Measurements from ENCODE around the gene SMOC2.

DNA sequence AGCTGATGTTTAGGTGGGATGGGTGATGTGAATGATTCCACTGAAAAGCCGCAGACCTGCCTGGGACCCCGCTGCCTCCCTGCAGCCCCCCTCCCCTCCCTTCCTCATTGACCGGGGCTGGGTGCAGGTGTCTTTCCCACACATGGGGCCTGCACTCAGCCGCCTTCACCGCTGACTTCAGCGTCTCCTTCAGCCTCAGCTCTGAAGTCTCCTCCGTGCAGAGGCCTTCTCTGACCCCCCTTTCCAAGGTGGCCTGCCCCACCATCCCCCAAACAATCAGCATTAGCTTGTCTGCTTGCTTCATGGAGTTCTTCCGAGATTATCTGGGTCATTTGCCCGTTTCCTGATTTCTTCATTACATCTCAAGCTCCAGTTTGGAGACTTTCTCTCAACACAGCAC lies 140.7 kb downstream of the SMOC2 start:
- TF ChIP-seq CTCF (IDR thresholded peaks at IDR 0.05) (no peak), POLR2AphosphoS5 (IDR thresholded peaks at IDR 0.05) (no peak), POLR2A (IDR thresholded peaks at IDR 0.05) (no peak), EP300 (IDR thresholded peaks at IDR 0.05) (no peak)
